Ectodermal cell (in vitro differentiated cells): ENCODE data around the gene CYSRT1.

Experiments
- H3K27ac ChIP-seq: 2 replicates; pipeline ENCODE4 v1.7.0; 2013; ENCODE audit warnings: mild to moderate bottlenecking, low read depth, low read length; ENCODE audit not compliant: insufficient read depth, poor library complexity, severe bottlenecking
- H3K27me3 ChIP-seq: 2 replicates; pipeline ENCODE4 v1.7.0; 2013; ENCODE audit warnings: mild to moderate bottlenecking, low read length; ENCODE audit not compliant: insufficient read depth, control insufficient read depth, poor library complexity, severe bottlenecking
- H3K36me3 ChIP-seq: one replicate; pipeline ENCODE4 v1.7.0; 2013; ENCODE audit warnings: low read length; ENCODE audit not compliant: control insufficient read depth, insufficient read depth
- H3K4me1 ChIP-seq: one replicate; pipeline ENCODE4 v1.7.0; 2013; ENCODE audit warnings: low read length; ENCODE audit not compliant: control insufficient read depth, insufficient read depth
- H3K4me3 ChIP-seq: 2 replicates; pipeline ENCODE4 v1.7.0; 2013; ENCODE audit warnings: low read depth, low read length, control low read depth; ENCODE audit not compliant: insufficient read depth
- H3K9me3 ChIP-seq: 2 replicates; pipeline ENCODE4 v1.7.0; 2013; ENCODE audit warnings: mild to moderate bottlenecking, low read length, moderate library complexity; ENCODE audit not compliant: control insufficient read depth
- WGBS, 2 experiments: methylation state at CpG; one replicate each; pipeline ENCODE4 v1.1.7; 2013; ENCODE audit warnings: missing lambda C conversion rate in 2 of 2; 5-methylcytosine and 5-hydroxymethylcytosine counted together

CYSRT1 gene

DNA sequence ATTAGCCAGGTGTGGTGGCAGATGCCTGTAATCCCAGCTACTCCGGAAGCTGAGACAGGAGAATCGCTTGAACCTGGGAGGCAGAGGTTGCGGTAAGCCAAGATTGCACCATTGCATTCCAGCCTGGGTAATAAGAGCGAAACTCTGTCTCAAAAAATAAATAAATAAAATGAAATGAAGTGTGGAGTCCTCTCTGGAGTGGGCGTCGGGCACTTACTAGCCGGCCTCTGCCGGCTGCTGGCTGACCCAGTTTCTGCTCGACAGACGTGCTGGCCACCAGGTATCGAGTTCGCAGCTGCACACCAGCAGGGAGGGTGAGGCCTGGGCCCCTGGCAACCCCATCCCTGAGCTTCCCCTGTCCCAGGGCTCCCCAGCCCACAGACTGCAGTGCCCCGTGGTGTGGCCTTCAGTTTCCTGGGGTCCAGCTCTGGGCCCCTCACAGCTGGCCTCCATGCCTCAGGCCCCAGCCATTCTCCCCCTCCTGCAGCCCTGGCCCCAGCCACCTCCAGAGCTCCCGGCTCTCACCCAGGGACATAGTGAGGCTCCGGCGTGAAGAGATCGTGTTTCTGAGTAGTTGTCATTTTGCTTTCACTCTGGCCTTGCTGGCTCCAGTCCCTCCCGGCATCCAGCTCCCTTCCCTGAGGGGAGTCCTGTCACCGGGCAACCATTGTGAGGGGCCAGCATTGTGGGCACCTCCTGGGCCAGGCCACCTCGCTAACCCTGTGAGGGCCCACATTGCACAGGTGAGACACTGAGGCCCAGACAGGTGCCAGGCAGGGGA is 22.4 kb downstream of the CYSRT1 start:
- H3K36me3 ChIP-seq = peaks cover 7% of the 10 kb centered on the region
- no peak overlapping the region for H3K4me3 ChIP-seq
- peaks cover 43% of the 10 kb centered on the region for H3K4me1 ChIP-seq
- H3K27me3 ChIP-seq = no peaks in the 10 kb centered on the region
- H3K9me3 ChIP-seq = no peaks in the 10 kb centered on the region
- WGBS, 2 experiments = 70 to 76% methylated on average over 20 of the region's 20 CpGs
- no peak overlapping the region for H3K27ac ChIP-seq

GRCh38 chr9:137247916-137248175 is 22.9 kb downstream of the CYSRT1 start:
- whole genome bisulfite sequencing, 2 experiments = 90% methylated on average over 6 of the region's 6 CpGs
- no peak overlapping the region for H3K27ac ChIP-seq
- no peak overlapping the region for H3K4me3 ChIP-seq
- no peaks in the 10 kb centered on the region for H3K27me3 ChIP-seq
- H3K4me1 ChIP-seq = peaks cover 38% of the 10 kb centered on the region
- H3K9me3 ChIP-seq = no peaks in the 10 kb centered on the region
- peaks cover 4% of the 10 kb centered on the region for H3K36me3 ChIP-seq

- no peak overlapping the region for H3K4me3 ChIP-seq
- no peaks in the 10 kb centered on the region for H3K27me3 ChIP-seq
- 85 to 86% methylated on average over 17 of the region's 18 CpGs for WGBS, 2 experiments
- H3K27ac ChIP-seq = no peak overlapping the region
- no peaks in the 10 kb centered on the region for H3K36me3 ChIP-seq
- no peaks in the 10 kb centered on the region for H3K9me3 ChIP-seq
- H3K4me1 ChIP-seq = peaks cover 39% of the 10 kb centered on the region
Observed at GRCh38 chr9:137250329-137251193, 25.6 kb downstream of the CYSRT1 start.

GRCh38 chr9:137251194-137251461 is 26.2 kb downstream of the CYSRT1 start, which contains the start of gene STPG3:
TSS of gene STPG3 (plus strand) at chr9:137251286. CDS start at chr9:137251287, 1 bp downstream.
- H3K27ac ChIP-seq = no peak within 1 kb of the TSS
- WGBS, 2 experiments = 77 to 82% methylated on average over 4 of the region's 4 CpGs

DNA sequence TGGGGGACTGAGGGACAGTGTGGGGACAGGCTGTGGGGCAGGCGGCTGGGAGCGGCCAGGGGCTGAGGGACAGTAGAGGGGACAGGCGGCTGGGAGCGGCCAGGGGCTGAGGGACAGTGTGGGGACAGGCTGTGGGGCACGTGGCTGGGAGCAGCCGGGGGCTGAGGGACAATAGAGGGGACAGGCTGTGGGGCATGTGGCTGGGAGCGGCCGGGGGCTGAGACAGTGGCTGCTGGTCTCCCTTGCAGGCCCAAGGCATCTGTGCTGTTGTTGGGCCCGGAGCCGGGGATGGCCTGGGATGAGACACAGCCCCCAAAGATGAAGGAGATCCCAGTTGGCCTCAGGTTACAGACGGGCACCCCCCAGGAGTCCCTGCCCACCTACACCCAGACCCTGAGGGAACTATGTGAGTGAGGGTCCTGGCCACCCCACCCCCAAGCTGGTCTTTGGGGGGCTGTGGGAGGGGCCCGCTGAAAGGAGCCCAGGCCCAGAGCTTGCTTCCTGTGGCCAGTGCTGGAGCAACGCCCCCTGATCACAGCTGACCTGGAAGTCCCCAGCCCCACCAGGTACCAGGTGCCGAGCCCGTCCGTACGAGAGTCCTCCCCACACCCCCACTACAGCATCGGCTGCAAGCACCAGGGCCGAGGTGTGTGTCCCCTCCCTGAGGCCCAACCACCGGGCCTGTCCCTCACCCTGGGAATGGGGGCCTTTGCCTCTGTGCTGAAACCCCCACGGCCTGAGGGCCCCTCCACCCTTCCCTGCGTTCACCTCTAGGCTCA is 26.7 kb downstream of the CYSRT1 start:
- H3K9me3 ChIP-seq = no peaks in the 10 kb centered on the region
- H3K27ac ChIP-seq = no peak overlapping the region
- H3K4me1 ChIP-seq = peaks cover 45% of the 10 kb centered on the region
- WGBS, 2 experiments = 85 to 88% methylated on average over 22 of the region's 22 CpGs
- H3K27me3 ChIP-seq = no peaks in the 10 kb centered on the region
- no peaks in the 10 kb centered on the region for H3K36me3 ChIP-seq
- H3K4me3 ChIP-seq = no peak overlapping the region

More at GRCh38 chr9:137251194-137251461, 26.2 kb downstream of the CYSRT1 start, which contains the start of gene STPG3:
- no peaks in the 10 kb centered on the region for H3K36me3 ChIP-seq
- H3K9me3 ChIP-seq = no peaks in the 10 kb centered on the region
- no peak within 1 kb of the TSS for H3K4me3 ChIP-seq
- no peaks in the 10 kb centered on the region for H3K27me3 ChIP-seq
- peaks cover 41% of the 10 kb centered on the region for H3K4me1 ChIP-seq

DNA sequence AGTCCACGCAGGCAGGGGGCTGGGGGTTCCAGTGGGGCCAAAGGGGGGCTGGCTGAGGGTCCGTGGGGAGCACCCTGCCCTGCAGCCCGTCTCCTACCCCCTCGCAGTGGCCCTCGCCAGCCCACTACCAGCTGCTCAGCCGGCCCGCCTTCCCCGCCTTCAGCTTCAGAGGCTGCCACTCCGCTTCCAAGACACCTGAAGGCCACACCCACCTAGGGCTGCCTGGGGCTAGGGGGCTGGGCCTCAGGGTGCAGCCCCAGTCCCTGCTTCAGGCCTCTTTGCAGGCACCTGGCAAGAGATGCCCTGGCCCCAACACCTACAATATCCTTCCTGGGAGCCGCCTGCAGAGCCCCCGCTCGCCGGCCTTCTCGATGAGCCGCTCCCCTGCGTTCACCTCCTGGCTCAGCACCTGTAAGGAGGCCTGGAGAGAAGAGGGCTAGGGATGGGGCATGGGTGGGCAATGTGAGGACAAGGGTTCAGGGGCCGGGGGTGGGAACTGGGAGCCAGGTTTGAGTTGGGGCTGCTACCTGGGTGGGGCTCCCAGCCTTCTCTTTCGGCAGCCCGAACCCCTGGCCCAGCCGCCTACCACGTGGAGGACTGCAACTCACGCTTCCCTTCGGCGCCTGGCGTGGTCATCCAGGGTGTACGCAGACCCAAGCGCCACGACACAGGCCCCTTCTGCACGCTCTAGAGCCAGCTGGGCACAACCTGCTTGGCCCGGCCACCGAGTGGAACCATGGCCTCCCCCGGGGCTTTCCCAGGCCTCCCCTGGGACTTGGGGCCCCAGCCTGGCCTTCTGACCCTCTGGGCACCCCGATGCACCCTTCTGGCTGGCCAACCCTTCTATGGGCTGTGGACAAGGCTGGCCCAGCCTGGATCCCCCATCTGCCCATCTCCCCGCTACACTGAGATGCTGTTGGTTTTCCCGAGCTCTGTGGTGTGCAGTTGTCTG is 27.9 kb downstream of the CYSRT1 start:
- 80 to 82% methylated on average over 35 of the region's 35 CpGs for WGBS, 2 experiments
- H3K36me3 ChIP-seq = no peaks in the 10 kb centered on the region

GRCh38 chr9:137253717-137254623 is 29.0 kb downstream of the CYSRT1 start:
- Histone ChIP-seq H3K27ac (no peak overlapping the region), H3K27me3 (no peaks in the 10 kb centered on the region), H3K36me3 (peaks cover 5% of the 10 kb centered on the region), H3K9me3 (no peaks in the 10 kb centered on the region), H3K4me1 (peaks cover 38% of the 10 kb centered on the region), H3K4me3 (peak overlapping the region; percentile 74)
- WGBS, 2 experiments = 58 to 59% methylated on average over 21 of the region's 21 CpGs

More for the DNA sequence above, 27.9 kb downstream of the CYSRT1 start:
- H3K4me1 ChIP-seq = peaks cover 38% of the 10 kb centered on the region
- H3K4me3 ChIP-seq = no peak overlapping the region
- no peak overlapping the region for H3K27ac ChIP-seq
- H3K27me3 ChIP-seq = no peaks in the 10 kb centered on the region
- no peaks in the 10 kb centered on the region for H3K9me3 ChIP-seq

DNA sequence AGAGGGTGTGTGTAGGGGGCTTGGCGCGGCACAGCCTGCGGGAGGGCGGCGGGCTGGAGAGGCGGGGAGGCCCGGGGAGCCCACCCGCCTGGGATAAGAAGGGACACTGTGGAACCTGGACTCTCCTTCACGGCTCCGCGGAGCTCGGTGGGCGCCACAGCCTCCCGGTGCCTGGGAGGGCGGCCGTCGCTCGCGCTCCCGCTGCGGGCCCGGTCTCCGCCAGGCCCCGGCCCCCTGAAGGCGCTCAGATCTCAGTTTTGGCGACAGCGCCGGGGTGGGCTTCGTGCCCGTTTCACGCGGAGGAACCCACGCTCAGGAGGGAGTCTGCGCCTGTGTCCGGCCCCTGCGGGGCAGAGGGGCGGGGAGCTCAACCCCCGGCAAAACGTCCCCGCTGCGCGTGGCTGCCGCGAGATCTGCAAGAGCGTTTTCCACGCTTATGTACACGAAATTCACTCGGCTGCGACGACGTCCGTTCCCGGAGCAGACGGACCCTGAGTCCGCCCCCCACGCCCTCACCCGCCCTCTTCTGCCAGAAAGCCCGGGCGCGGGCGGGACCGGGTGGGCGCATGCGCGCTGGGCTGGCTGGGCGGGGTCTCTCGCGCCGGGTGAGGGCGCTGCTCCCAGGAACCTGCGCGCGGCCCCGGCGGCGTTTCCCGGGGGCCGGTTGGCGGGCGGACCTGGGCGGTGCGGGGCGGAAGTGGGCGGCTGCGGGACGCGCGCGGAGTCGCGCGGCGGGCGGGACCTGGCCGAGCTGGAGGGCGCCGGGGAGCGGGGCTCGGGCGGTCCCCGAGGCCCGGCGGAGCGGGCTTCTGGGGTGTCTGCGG is 29.9 kb downstream of the CYSRT1 start, which contains the start of gene NELFB:
Gene NELFB, plus strand, starts transcription at position 704 of the 824 bp plus-strand sequence.
- H3K4me1 ChIP-seq = peaks cover 38% of the 10 kb centered on the region
- peak within 1 kb of the TSS; percentile 76 for H3K27ac ChIP-seq
- H3K27me3 ChIP-seq = no peaks in the 10 kb centered on the region
- peak within 1 kb of the TSS; percentile 74 for H3K4me3 ChIP-seq
- peaks cover 7% of the 10 kb centered on the region for H3K36me3 ChIP-seq
- no peaks in the 10 kb centered on the region for H3K9me3 ChIP-seq
- WGBS, 2 experiments = 1% methylated on average over 105 of the region's 105 CpGs
